ENCODE data around the gene DHX16. TPM values are rescaled to one million over a fixed set of nuclear protein-coding genes. Genes with fewer than 3 reads are reported as not detected.

DHX16 gene
- total RNA-seq, 1 experiment from 2014 or later: 44.5 TPM

DNA sequence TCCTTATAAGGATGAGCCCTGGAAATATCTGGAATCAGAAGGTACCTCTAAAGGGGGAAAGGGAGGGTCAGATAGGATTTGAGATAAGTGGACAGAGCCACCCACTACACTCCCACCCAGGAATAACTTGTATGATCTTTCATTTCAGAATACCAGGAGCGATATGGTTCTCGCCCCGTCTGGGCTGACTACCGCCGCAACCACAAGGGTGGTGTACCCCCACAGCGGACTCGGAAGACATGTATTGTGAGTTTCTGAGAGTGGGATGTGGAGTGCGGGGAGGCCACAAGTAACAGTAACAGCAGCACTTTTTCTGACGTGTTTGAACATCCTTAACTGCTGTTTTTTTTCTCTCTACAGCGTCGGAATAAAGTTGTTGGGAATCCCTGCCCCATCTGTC lies 53.2 kb downstream of the DHX16 start:
- Histone ChIP-seq H3K4me3 (ENCODE audit: low read depth in 2 of 2, low read length in 2 of 2) (no peak overlapping the region), H3K27ac (ENCODE audit: low read length) (peak overlapping the region; percentile 15; the same call in 1 of the 2 replicates), H3K9me3 (ENCODE audit: control insufficient read depth, insufficient read depth, low read depth, low read length) (no peaks in the 10 kb centered on the region), H3K36me3 (ENCODE audit: control insufficient read depth, insufficient read depth, low read length) (peaks cover 26% of the 10 kb centered on the region), H3K4me1 (ENCODE audit: control insufficient read depth, insufficient read depth, low read length) (peaks cover 7% of the 10 kb centered on the region), H3K27me3 (ENCODE audit: control insufficient read depth, insufficient read depth, low read length) (no peaks in the 10 kb centered on the region)
- in situ Hi-C loops (cut with HindIII; ENCODE audit: low pct_unique_long_range_greater_than_20kb, low sequenced_read_pairs): no loop called here
- ChIA-PET POLR2A (no interaction called here), CTCF (no interaction called here)
- intact Hi-C loops (cut with micrococcal nuclease; ENCODE audit: unreplicated experiment): no loop called here
- TF ChIP-seq CTCF (IDR thresholded peaks at IDR 0.05) (no peak), SIN3A (IDR thresholded peaks at IDR 0.05; ENCODE audit: borderline replicate concordance, insufficient read depth, low read depth, low read length) (no peak), REST (IDR thresholded peaks at IDR 0.05; ENCODE audit: insufficient read depth in 1 of 2, low read depth in 2 of 2, low read length in 1 of 2) (no peak), TCF7L2 (IDR thresholded peaks at IDR 0.05; ENCODE audit: low read depth, low read length) (no peak), POLR2AphosphoS5 (IDR thresholded peaks at IDR 0.05; ENCODE audit: low read depth, low read length) (no peak)
- no peak for DNase-seq (ENCODE audit: low read depth, low spot score)
- no peak for ATAC-seq
- BruUV-seq (replicated peaks): no TSS peak

DNA sequence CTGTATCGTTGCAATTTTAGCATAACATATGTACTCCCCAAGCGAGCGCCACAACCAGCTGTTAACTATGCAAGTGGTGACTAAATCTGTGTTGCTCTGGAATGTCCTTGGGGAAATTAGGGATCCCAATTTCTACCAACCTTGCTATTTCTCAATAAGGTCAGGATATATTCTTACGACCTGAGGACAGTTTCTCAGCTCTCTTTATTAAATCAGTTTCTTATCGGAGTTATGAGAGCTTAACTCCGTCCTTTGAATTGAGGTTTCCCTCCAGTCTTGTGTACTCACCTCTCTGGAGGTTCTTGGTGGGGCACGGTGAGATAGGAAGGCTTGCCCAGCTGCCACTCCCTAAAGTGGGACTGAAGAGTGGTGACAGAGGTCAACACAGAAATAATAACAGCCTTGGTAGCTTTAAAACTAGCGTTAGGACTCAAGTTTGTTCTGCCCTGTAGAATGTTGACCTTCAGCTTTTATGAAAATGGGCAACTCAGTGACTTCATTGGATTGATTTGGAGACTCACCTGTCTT lies 54.5 kb downstream of the DHX16 start:
- Histone ChIP-seq H3K4me3 (ENCODE audit: low read depth in 2 of 2, low read length in 2 of 2) (peak overlapping the region; percentile 71 to 87), H3K27ac (ENCODE audit: low read length) (peak overlapping the region; percentile 100), H3K27me3 (ENCODE audit: control insufficient read depth, insufficient read depth, low read length) (no peaks in the 10 kb centered on the region), H3K36me3 (ENCODE audit: control insufficient read depth, insufficient read depth, low read length) (peaks cover 26% of the 10 kb centered on the region), H3K4me1 (ENCODE audit: control insufficient read depth, insufficient read depth, low read length) (peaks cover 20% of the 10 kb centered on the region), H3K9me3 (ENCODE audit: control insufficient read depth, insufficient read depth, low read depth, low read length) (no peaks in the 10 kb centered on the region)
- TF ChIP-seq SIN3A (IDR thresholded peaks at IDR 0.05; ENCODE audit: borderline replicate concordance, insufficient read depth, low read depth, low read length) (no peak), POLR2AphosphoS5 (IDR thresholded peaks at IDR 0.05; ENCODE audit: low read depth, low read length) (no peak), CTCF (IDR thresholded peaks at IDR 0.05) (no peak), TCF7L2 (IDR thresholded peaks at IDR 0.05; ENCODE audit: low read depth, low read length) (no peak), REST (IDR thresholded peaks at IDR 0.05; ENCODE audit: insufficient read depth in 1 of 2, low read depth in 2 of 2, low read length in 1 of 2) (no peak)
- BruUV-seq (replicated peaks): no TSS peak
- DNase-seq (ENCODE audit: low read depth, low spot score) (no peak), ATAC-seq (no peak)
- ChIA-PET CTCF (no interaction called here), POLR2A (no interaction called here)
- in situ Hi-C loops (cut with HindIII; ENCODE audit: low pct_unique_long_range_greater_than_20kb, low sequenced_read_pairs) (no loop called here), intact Hi-C loops (cut with micrococcal nuclease; ENCODE audit: unreplicated experiment) (no loop called here)
